Prostate gland (tissue), 2 donors: ENCODE results near the gene RBM39.

Experiments
- CTCF ChIP-seq, 4 experiments: fragments of 200-600 bp in 2 of 4; fragments of 450-650 bp in 2 of 4; sonication (generic) in 2 of 4; IDR thresholded peaks; 1 replicate in 3 of 4; 2 replicates in 1 of 4; pipeline ENCODE4 v1.5.1; 2016 to 2019; ENCODE audit warnings: antibody characterized with exemption in 4 of 4, mild to moderate bottlenecking in 2 of 4, moderate library complexity in 2 of 4
- POLR2A ChIP-seq: fragments of 450-650 bp; IDR thresholded peaks from one replicate; pipeline ENCODE4 v1.6.1; 2016; ENCODE audit warnings: antibody characterized with exemption, mild to moderate bottlenecking
- POLR2AphosphoS5 ChIP-seq: sonication (generic); formaldehyde crosslinking; IDR thresholded peaks from one replicate; pipeline ENCODE4 v1.6.1; 2017; ENCODE audit warnings: antibody characterized with exemption

- TF ChIP-seq CTCF (IDR thresholded peaks at IDR 0.05): no peak
- TF ChIP-seq POLR2A: no peak
- no peak for TF ChIP-seq POLR2AphosphoS5
Observed at GRCh38 chr20:35771367-35771688, 29.3 kb upstream of the RBM39 start.
